Measurements from ENCODE around the gene ONECUT3.

The ONECUT3 gene

GRCh38 chr19:1813192-1814182 lies 60.2 kb downstream of the ONECUT3 start:
- no peak for TF ChIP-seq CTCF (IDR thresholded peaks at IDR 0.05; ENCODE audit: borderline replicate concordance, insufficient read depth, low read depth, low read length)
- peak overlapping the region; percentile 47 for H3K4me3 ChIP-seq (ENCODE audit: low read depth, low read length)

GRCh38 chr19:1814391-1814790 lies 61.1 kb downstream of the ONECUT3 start:
- no peak overlapping the region for H3K4me3 ChIP-seq (ENCODE audit: low read depth, low read length)
- no peak for TF ChIP-seq CTCF (IDR thresholded peaks at IDR 0.05; ENCODE audit: borderline replicate concordance, insufficient read depth, low read depth, low read length)

GRCh38 chr19:1814833-1815604 lies 61.7 kb downstream of the ONECUT3 start:
- H3K4me3 ChIP-seq (ENCODE audit: low read depth, low read length): no peak overlapping the region
- TF ChIP-seq CTCF (IDR thresholded peaks at IDR 0.05; ENCODE audit: borderline replicate concordance, insufficient read depth, low read depth, low read length): no peak

- H3K4me3 ChIP-seq (ENCODE audit: low read depth, low read length): no peak overlapping the region
- TF ChIP-seq CTCF (IDR thresholded peaks at IDR 0.05; ENCODE audit: borderline replicate concordance, insufficient read depth, low read depth, low read length): no peak
These were observed 62.6 kb downstream of the ONECUT3 start for GRCh38 chr19:1815605-1816529.

GRCh38 chr19:1816530-1817298 lies 63.4 kb downstream of the ONECUT3 start:
- no peak for TF ChIP-seq CTCF (IDR thresholded peaks at IDR 0.05; ENCODE audit: borderline replicate concordance, insufficient read depth, low read depth, low read length)
- no peak overlapping the region for H3K4me3 ChIP-seq (ENCODE audit: low read depth, low read length)
